SK-N-DZ (cell line): ENCODE data around the gene DOP1B.
"Not testable (repeated sequence)": the region's sequence is repeated elsewhere in the genome, so short reads cannot be mapped to it uniquely, and the experiment has no call there.

Experiments
- DNase-seq: peaks from one replicate; pipeline ENCODE4 v3.0.0-alpha.2; 2015; ENCODE audit warnings: low spot score

The DOP1B gene

GRCh38 chr21:36135391-36136102 lies 21.1 kb upstream of the DOP1B start:
- DNase-seq: peak; percentile 40

- not testable (repeated sequence) for DNase-seq
Measured at GRCh38 chr21:36139791-36140190, 16.8 kb upstream of the DOP1B start.

- peak; percentile 82 for DNase-seq
Measured at GRCh38 chr21:36141513-36141925, 15.1 kb upstream of the DOP1B start.

- DNase-seq: not testable (repeated sequence)
Measured at GRCh38 chr21:36144233-36144632, 12.4 kb upstream of the DOP1B start.

- DNase-seq: no peak
Measured at GRCh38 chr21:36145259-36145658, 11.4 kb upstream of the DOP1B start.

- DNase-seq: no peak
Measured at GRCh38 chr21:36147911-36148310, 8.7 kb upstream of the DOP1B start.

- no peak for DNase-seq
Measured at GRCh38 chr21:36148886-36149285, 7.7 kb upstream of the DOP1B start.

- DNase-seq: no peak
Measured at GRCh38 chr21:36149788-36150711, 6.6 kb upstream of the DOP1B start.

- peak; percentile 17 for DNase-seq
Measured at GRCh38 chr21:36155603-36156338, 853 bp upstream of the DOP1B start.

GRCh38 chr21:36156339-36156814 lies 247 bp upstream of the DOP1B start:
- peak; percentile 94 for DNase-seq

GRCh38 chr21:36159356-36159921 lies 2.8 kb downstream of the DOP1B start:
- DNase-seq: no peak

- no peak for DNase-seq
Measured at GRCh38 chr21:36160850-36161178, 4.2 kb downstream of the DOP1B start.

- no peak for DNase-seq
Measured at GRCh38 chr21:36162631-36163030, 6.0 kb downstream of the DOP1B start.

- DNase-seq: no peak
Measured at GRCh38 chr21:36163750-36164741, 7.4 kb downstream of the DOP1B start.

- no peak for DNase-seq
Measured at GRCh38 chr21:36165356-36165755, 8.7 kb downstream of the DOP1B start.

- no peak for DNase-seq
Measured at GRCh38 chr21:36166705-36167104, 10.1 kb downstream of the DOP1B start.

GRCh38 chr21:36167541-36167940 lies 10.9 kb downstream of the DOP1B start:
- no peak for DNase-seq

GRCh38 chr21:36169470-36170128 lies 13.0 kb downstream of the DOP1B start:
- DNase-seq: no peak

- no peak for DNase-seq
Measured at GRCh38 chr21:36170823-36171222, 14.2 kb downstream of the DOP1B start.

- no peak for DNase-seq
Measured at GRCh38 chr21:36171336-36171735, 14.7 kb downstream of the DOP1B start.
